ACHN (cell line): ENCODE measurements around the gene PLOD1.
A peak's percentile ranks its signal among the peaks of the same experiment; 100 is the strongest.
"Not testable (repeated sequence)": the region's sequence is repeated elsewhere in the genome, so short reads cannot be mapped to it uniquely, and the experiment has no call there.

ENCODE experiments used
- DNase-seq: peaks from one replicate; pipeline ENCODE4 v3.0.0-alpha.2; 2015
- in situ Hi-C: cut with HindIII; loops from 2 replicates; pipeline ENCODE4 v1.10.0; 2017; ENCODE audit warnings: low sequenced_read_pairs, low pct_ligation_motif_present, low pct_unique_long_range_greater_than_20kb

Gene PLOD1

GRCh38 chr1:11908095-11908675 is 26.3 kb upstream of the PLOD1 start:
- peak; percentile 94 for DNase-seq
- in situ Hi-C loops = no loop called here

GRCh38 chr1:11910914-11911228 is 23.6 kb upstream of the PLOD1 start:
- in situ Hi-C loops, DNase-seq: not testable (repeated sequence)

GRCh38 chr1:11912000-11912399 is 22.5 kb upstream of the PLOD1 start:
- in situ Hi-C loops = no loop called here
- no peak for DNase-seq

GRCh38 chr1:11912482-11913216 is 21.9 kb upstream of the PLOD1 start:
- DNase-seq, in situ Hi-C loops: not testable (repeated sequence)

- no peak for DNase-seq
- in situ Hi-C loops = no loop called here
Measured at GRCh38 chr1:11913291-11913690, 21.2 kb upstream of the PLOD1 start.

- DNase-seq = no peak
- in situ Hi-C loops = no loop called here
Measured at GRCh38 chr1:11914024-11914423, 20.5 kb upstream of the PLOD1 start.

GRCh38 chr1:11918799-11919519 is 15.6 kb upstream of the PLOD1 start:
- DNase-seq = peak; percentile 70
- in situ Hi-C loops = no loop called here

- no peak for DNase-seq
- in situ Hi-C loops = no loop called here
Measured at GRCh38 chr1:11919621-11920020, 14.9 kb upstream of the PLOD1 start.

GRCh38 chr1:11920239-11920903 is 14.1 kb upstream of the PLOD1 start:
- in situ Hi-C loops = no loop called here
- DNase-seq = no peak

- DNase-seq = no peak
- in situ Hi-C loops = no loop called here
Measured at GRCh38 chr1:11921022-11921421, 13.5 kb upstream of the PLOD1 start.

- DNase-seq = no peak
- in situ Hi-C loops = no loop called here
Measured at GRCh38 chr1:11923069-11923826, 11.3 kb upstream of the PLOD1 start.

- in situ Hi-C loops = no loop called here
- DNase-seq = no peak
Measured at GRCh38 chr1:11923827-11924113, 10.7 kb upstream of the PLOD1 start.

GRCh38 chr1:11924334-11925195 is 10.0 kb upstream of the PLOD1 start:
- no peak for DNase-seq
- in situ Hi-C loops = no loop called here

- DNase-seq, in situ Hi-C loops: not testable (repeated sequence)
Measured at GRCh38 chr1:11925196-11925937, 9.2 kb upstream of the PLOD1 start.

GRCh38 chr1:11925938-11926292 is 8.6 kb upstream of the PLOD1 start:
- in situ Hi-C loops = no loop called here

GRCh38 chr1:11927866-11928592 is 6.5 kb upstream of the PLOD1 start:
- no peak for DNase-seq
- in situ Hi-C loops = no loop called here

More at GRCh38 chr1:11925938-11926292, 8.6 kb upstream of the PLOD1 start:
- DNase-seq = no peak

- in situ Hi-C loops = no loop called here
- DNase-seq = no peak
Measured at GRCh38 chr1:11929849-11930248, 4.7 kb upstream of the PLOD1 start.
